ENCODE measurements around the gene DMGDH. TPM values are rescaled to one million over a fixed set of nuclear protein-coding genes. Genes with fewer than 3 reads are reported as not detected.
"Not testable (repeated sequence)": the region's sequence is repeated elsewhere in the genome, so short reads cannot be mapped to it uniquely, and the experiment has no call there.

Gene DMGDH
- total and polyA plus RNA-seq, 4 donors, result 0.24 to 2.6 (median 1.1) TPM

DNA sequence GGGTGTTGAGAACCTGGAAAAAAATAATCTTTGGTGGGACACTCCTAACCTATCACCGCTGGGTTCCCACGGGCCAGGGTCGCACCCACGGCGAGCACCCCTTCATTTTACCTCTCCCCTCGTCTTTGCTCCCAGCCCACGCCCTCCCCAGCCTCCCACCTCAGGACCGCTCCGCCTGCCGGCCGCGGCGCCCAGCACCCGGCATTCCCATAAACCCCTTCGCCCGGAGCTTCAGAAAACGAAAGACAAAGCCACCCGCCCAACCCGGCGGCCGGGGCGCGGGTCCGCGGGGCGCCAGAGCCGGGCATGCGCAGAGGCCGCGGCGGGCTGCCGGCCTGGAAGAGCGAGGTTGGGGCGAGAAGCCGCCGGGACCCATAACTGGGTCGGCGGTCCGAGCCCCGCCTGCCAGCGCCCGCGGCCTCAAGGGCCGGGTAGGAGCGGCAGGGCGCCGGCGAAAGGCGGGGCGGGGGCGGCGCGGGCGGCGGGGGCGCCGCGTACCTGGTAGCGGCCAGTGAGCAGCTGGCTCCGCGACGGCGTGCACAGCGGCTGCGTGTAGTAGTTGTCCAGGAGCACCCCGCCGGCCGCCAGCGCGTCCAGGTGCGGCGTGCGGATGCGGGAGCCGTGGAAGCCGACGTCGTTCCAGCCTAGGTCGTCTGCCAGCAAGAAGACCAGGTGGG, 84.9 kb downstream of the DMGDH start:
- Histone ChIP-seq H3K27me3 (ENCODE audit: control insufficient read depth in 3 of 3, insufficient read depth in 3 of 3, low read length in 2 of 3) (no peaks in the 10 kb centered on the region), H3K9me3 (ENCODE audit: control insufficient read depth in 4 of 4, insufficient read depth in 3 of 4, low read length in 3 of 4) (no peaks in the 10 kb centered on the region), H3K9ac (ENCODE audit: insufficient read depth in 1 of 2, low read length in 2 of 2) (peak overlapping the region in 1 of 2 donors; percentile 91), H3K27ac (ENCODE audit: low read depth in 1 of 2, low read length in 1 of 2) (peak overlapping the region; percentile 99 to 100), H3K4me3 (peak overlapping the region; percentile 89), H3K4me1 (ENCODE audit: control insufficient read depth in 5 of 5, insufficient read depth in 5 of 5, low read length in 5 of 5) (peaks cover 0 to 20% (median 5%) of the 10 kb centered on the region in 5 donors), H3K36me3 (ENCODE audit: control insufficient read depth in 4 of 4, insufficient read depth in 4 of 4, low read length in 4 of 4) (no peaks in the 10 kb centered on the region)
- DNase-seq (peak; percentile 92 to 93 (median 93)), ATAC-seq (ENCODE audit: insufficient read depth, low FRiP score) (peak; percentile 85)
- WGBS, 2 donors, result 0% methylated on average over 50 to 79 of the region's 79 CpGs
- TF ChIP-seq, protein P1, sequence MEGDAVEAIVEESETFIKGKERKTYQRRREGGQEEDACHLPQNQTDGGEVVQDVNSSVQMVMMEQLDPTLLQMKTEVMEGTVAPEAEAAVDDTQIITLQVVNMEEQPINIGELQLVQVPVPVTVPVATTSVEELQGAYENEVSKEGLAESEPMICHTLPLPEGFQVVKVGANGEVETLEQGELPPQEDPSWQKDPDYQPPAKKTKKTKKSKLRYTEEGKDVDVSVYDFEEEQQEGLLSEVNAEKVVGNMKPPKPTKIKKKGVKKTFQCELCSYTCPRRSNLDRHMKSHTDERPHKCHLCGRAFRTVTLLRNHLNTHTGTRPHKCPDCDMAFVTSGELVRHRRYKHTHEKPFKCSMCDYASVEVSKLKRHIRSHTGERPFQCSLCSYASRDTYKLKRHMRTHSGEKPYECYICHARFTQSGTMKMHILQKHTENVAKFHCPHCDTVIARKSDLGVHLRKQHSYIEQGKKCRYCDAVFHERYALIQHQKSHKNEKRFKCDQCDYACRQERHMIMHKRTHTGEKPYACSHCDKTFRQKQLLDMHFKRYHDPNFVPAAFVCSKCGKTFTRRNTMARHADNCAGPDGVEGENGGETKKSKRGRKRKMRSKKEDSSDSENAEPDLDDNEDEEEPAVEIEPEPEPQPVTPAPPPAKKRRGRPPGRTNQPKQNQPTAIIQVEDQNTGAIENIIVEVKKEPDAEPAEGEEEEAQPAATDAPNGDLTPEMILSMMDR (IDR thresholded peaks at IDR 0.05; ENCODE audit: control extremely low read depth, extremely low read depth), result no peak

DNA sequence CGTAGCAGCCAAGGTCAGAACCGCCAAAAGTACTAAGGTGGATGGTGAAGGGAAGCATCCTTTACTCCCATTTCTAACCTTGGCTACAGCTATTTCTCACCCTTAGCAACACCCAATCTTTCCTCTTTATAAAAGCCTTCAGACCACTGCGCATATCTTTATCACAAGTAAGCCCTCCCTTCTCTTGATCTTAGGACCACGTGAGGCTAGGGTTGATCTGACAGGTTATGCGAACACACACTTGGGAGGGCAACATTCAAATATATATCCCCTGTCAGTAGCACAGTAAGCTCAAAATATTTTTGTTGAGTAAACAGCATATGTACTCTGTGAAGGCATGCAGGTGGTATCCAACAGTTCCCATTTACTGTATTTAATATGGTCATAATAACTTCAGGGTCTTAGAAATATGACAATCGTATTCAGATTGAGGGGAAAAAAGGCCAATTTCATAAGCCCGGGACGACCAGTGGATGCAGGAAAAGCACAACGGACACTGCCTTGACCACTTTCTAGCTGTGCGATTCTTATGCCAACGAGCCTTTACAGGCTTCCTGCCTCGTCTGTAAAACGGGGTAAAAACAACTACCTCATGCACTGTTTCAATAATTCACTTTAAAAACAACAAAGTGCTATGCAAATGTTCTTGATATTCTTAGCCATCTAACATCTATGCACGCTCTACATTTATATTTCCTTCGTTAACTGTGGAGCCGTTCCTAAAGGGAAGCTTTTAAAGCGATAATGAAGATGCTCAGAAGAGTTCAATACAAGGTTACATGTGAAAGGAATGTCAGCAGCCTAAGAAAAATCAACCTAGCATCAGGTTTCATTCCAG, 85.7 kb downstream of the DMGDH start:
- H3K4me1 ChIP-seq (ENCODE audit: control insufficient read depth in 5 of 5, insufficient read depth in 5 of 5, low read length in 5 of 5), result peaks cover 0 to 20% (median 5%) of the 10 kb centered on the region in 5 donors

DNA sequence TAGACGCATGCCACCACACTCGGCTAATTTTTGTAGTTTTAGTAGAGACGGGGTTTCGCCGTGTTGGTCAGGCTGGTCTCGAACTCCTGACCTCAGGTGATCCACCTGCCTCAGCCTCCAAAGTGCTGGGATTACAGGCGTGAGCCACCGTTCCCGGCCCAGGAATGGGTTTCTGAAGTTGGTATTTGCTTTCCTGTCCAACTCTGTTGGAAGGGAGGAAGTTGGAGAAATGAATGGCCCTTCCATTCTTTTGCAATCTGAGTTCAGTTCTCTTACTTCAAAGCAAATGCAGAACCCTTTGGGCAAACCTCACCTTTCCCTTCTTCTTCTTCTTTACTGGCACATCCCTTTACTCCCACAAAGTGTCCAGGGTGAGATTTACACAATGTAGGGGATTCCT, 86.3 kb downstream of the DMGDH start:
- not testable (repeated sequence) for H3K4me3 ChIP-seq

More for the DNA sequence above, 85.7 kb downstream of the DMGDH start:
- Histone ChIP-seq H3K9ac (ENCODE audit: insufficient read depth in 1 of 2, low read length in 2 of 2) (peak overlapping the region in 1 of 2 donors; percentile 91), H3K36me3 (ENCODE audit: control insufficient read depth in 4 of 4, insufficient read depth in 4 of 4, low read length in 4 of 4) (no peaks in the 10 kb centered on the region), H3K4me3 (peak overlapping the region; percentile 89), H3K9me3 (ENCODE audit: control insufficient read depth in 4 of 4, insufficient read depth in 3 of 4, low read length in 3 of 4) (no peaks in the 10 kb centered on the region), H3K27ac (ENCODE audit: low read depth in 1 of 2, low read length in 1 of 2) (peak overlapping the region; percentile 99 to 100), H3K27me3 (ENCODE audit: control insufficient read depth in 3 of 3, insufficient read depth in 3 of 3, low read length in 2 of 3) (no peaks in the 10 kb centered on the region)
- TF ChIP-seq, protein P1 (IDR thresholded peaks at IDR 0.05; ENCODE audit: control extremely low read depth, extremely low read depth), result no peak
- 22 to 24% methylated on average over 17 of the region's 17 CpGs for WGBS, 2 donors
- DNase-seq, result peak in 2 of 3 donors; percentile 30 to 67
- no peak for ATAC-seq (ENCODE audit: insufficient read depth, low FRiP score)

DNA sequence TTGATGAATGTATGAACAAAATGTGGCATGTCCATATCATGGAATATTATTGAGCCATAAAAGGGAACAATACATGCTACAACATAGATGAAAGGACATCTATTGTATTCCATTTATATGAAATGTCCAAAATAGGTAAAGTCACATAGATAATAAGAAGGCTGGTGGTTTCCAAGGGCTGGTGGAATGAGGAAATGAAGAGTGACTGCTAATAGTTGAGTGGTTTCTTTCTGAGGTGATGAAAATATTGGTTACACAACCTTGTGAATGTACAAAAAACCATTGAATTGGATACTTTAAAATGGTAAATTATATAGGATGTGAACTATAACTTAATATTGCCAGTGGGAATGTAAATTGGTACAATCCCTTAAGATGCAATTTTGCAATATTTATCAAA, 89.6 kb downstream of the DMGDH start:
- H3K9ac ChIP-seq (ENCODE audit: insufficient read depth in 1 of 2, low read length in 2 of 2), result no peak overlapping the region
- TF ChIP-seq, protein P1 (IDR thresholded peaks at IDR 0.05; ENCODE audit: control extremely low read depth, extremely low read depth), result no peak
- H3K4me3 ChIP-seq, result no peak overlapping the region
- no peak overlapping the region for H3K27ac ChIP-seq (ENCODE audit: low read depth in 1 of 2, low read length in 1 of 2)
- H3K27me3 ChIP-seq (ENCODE audit: control insufficient read depth in 3 of 3, insufficient read depth in 3 of 3, low read length in 2 of 3), result no peaks in the 10 kb centered on the region
- peaks cover 0 to 18% (median 3%) of the 10 kb centered on the region in 5 donors for H3K4me1 ChIP-seq (ENCODE audit: control insufficient read depth in 5 of 5, insufficient read depth in 5 of 5, low read length in 5 of 5)
- no peaks in the 10 kb centered on the region for H3K9me3 ChIP-seq (ENCODE audit: control insufficient read depth in 4 of 4, insufficient read depth in 3 of 4, low read length in 3 of 4)
- ATAC-seq (ENCODE audit: insufficient read depth, low FRiP score), result no peak
- no peak for DNase-seq
- no peaks in the 10 kb centered on the region for H3K36me3 ChIP-seq (ENCODE audit: control insufficient read depth in 4 of 4, insufficient read depth in 4 of 4, low read length in 4 of 4)

More for the DNA sequence above, 86.3 kb downstream of the DMGDH start:
- not testable (repeated sequence) for H3K9ac ChIP-seq (ENCODE audit: insufficient read depth in 1 of 2, low read length in 2 of 2); H3K27me3 ChIP-seq (ENCODE audit: control insufficient read depth in 3 of 3, insufficient read depth in 3 of 3, low read length in 2 of 3); ATAC-seq (ENCODE audit: insufficient read depth, low FRiP score); H3K9me3 ChIP-seq (ENCODE audit: control insufficient read depth in 4 of 4, insufficient read depth in 3 of 4, low read length in 3 of 4); H3K36me3 ChIP-seq (ENCODE audit: control insufficient read depth in 4 of 4, insufficient read depth in 4 of 4, low read length in 4 of 4); DNase-seq
- WGBS, 2 donors, result 79 to 90% methylated on average over 9 of the region's 9 CpGs
- Histone ChIP-seq H3K4me1 (ENCODE audit: control insufficient read depth in 5 of 5, insufficient read depth in 5 of 5, low read length in 5 of 5) (peaks cover 0 to 20% (median 5%) of the 10 kb centered on the region in 5 donors), H3K27ac (ENCODE audit: low read depth in 1 of 2, low read length in 1 of 2) (peak overlapping the region in 1 of 2 donors; percentile 17)

Data from lung (tissue), 12 donors.